Kidney tubule cell (primary cell): ENCODE results near the gene AFF1.

ENCODE experiments used
- DNase-seq: peaks from one replicate; pipeline ENCODE4 v3.0.0-alpha.2; 2018; ENCODE audit warnings: low spot score

AFF1 gene

GRCh38 chr4:86919561-86920223, 15.1 kb upstream of the AFF1 start:
- peak; percentile 28 for DNase-seq

- DNase-seq, result no peak
Observed at GRCh38 chr4:86921608-86922252, 13.1 kb upstream of the AFF1 start.

GRCh38 chr4:86924811-86925210, 10.0 kb upstream of the AFF1 start:
- peak; percentile 96 for DNase-seq

GRCh38 chr4:86926435-86927086, 8.2 kb upstream of the AFF1 start:
- peak; percentile 77 for DNase-seq

GRCh38 chr4:86927843-86928395, 6.9 kb upstream of the AFF1 start:
- peak; percentile 98 for DNase-seq

GRCh38 chr4:86928400-86929255, 6.2 kb upstream of the AFF1 start:
- DNase-seq, result no peak

- peak; percentile 17 for DNase-seq
Observed at GRCh38 chr4:86934147-86934770, 552 bp upstream of the AFF1 start.

- DNase-seq, result no peak
Observed at GRCh38 chr4:86935566-86935852, 698 bp downstream of the AFF1 start.

- peak; percentile 92 for DNase-seq
Observed at GRCh38 chr4:86935853-86936733, 1.3 kb downstream of the AFF1 start.

GRCh38 chr4:86938771-86939520, 4.1 kb downstream of the AFF1 start:
- DNase-seq, result peak; percentile 37

- no peak for DNase-seq
Observed at GRCh38 chr4:86939729-86940575, 5.1 kb downstream of the AFF1 start.

- no peak for DNase-seq
Observed at GRCh38 chr4:86940920-86941460, 6.2 kb downstream of the AFF1 start.

- DNase-seq, result peak; percentile 36
Observed at GRCh38 chr4:86942185-86942666, 7.4 kb downstream of the AFF1 start.

- no peak for DNase-seq
Observed at GRCh38 chr4:86944964-86945781, 10.4 kb downstream of the AFF1 start.

GRCh38 chr4:86946868-86947500, 12.2 kb downstream of the AFF1 start:
- no peak for DNase-seq

- no peak for DNase-seq
Observed at GRCh38 chr4:86947501-86948120, 12.8 kb downstream of the AFF1 start.

- no peak for DNase-seq
Observed at GRCh38 chr4:86948276-86948675, 13.5 kb downstream of the AFF1 start.
